GM12878 (cell line): ENCODE measurements around the gene EPOP. TPM values are rescaled to one million over a fixed set of nuclear protein-coding genes. Genes with fewer than 3 reads are reported as not detected.

Experiments
- ATAC-seq: fragments of 200-7000 bp; cut with Tn5 transposase; 3 replicates; pipeline ENCODE4 v1.9.1; 2020; ENCODE audit warnings: mild to moderate bottlenecking, moderate library complexity
- BruUV-seq: library from RNA; stranded (reverse); fragments of 400-500 nt; replicated peaks from 2 replicates; lab custom pipeline; 2021; lab: Mats Ljungman, UMichigan
- CTCF ChIA-PET: fragments of 300-600 bp; sonication (Branson Sonifier 250); formaldehyde crosslinking; extraction: SDS; loops from one replicate; lab custom pipeline; 2021; ENCODE audit warnings: inconsistent platforms; lab: Yijun Ruan, JAX
- POLR2A ChIA-PET: fragments of 350-600 bp; formaldehyde crosslinking; extraction: SDS; loops from one replicate; lab custom pipeline; 2021; ENCODE audit warnings: inconsistent platforms; lab: Charles Lee
- RAD21 ChIA-PET: fragments of 300-600 bp; sonication (Branson Sonifier 250); formaldehyde crosslinking; loops from one replicate; lab custom pipeline; 2023; ENCODE audit warnings: antibody characterized with exemption; ENCODE audit not compliant: unreplicated experiment; lab: Charles Lee
- SMC1A ChIA-PET: fragments of 300-600 bp; sonication (Branson Sonifier 250); formaldehyde crosslinking; loops from one replicate; lab custom pipeline; 2023; ENCODE audit not compliant: unreplicated experiment, uncharacterized antibody; lab: Charles Lee
- DNase-seq: peaks from one replicate; pipeline ENCODE4 v3.0.0-alpha.2; 2011; ENCODE audit warnings: low read depth, low spot score
- FAIRE-seq: peaks from 3 replicates; lab custom pipeline; 2011; peaks lifted over from hg19 to GRCh38; lab: Jason Lieb, UNC
- H2AFZ ChIP-seq: 2 replicates; pipeline ENCODE4 v1.6.0; 2011; ENCODE audit warnings: low read depth, low read length, control low read depth; ENCODE audit not compliant: control insufficient read depth
- H3K27ac ChIP-seq: 2 replicates; pipeline ENCODE4 v1.5.1; 2011; ENCODE audit warnings: control low read depth; ENCODE audit not compliant: control insufficient read depth, insufficient read depth
- H3K27me3 ChIP-seq, 2 experiments: replicated peaks in 1 of 2; 2 replicates each; pipeline versions ENCODE4 v1.6.0 to v1.6.1; 2011; ENCODE audit warnings: low read length in 1 of 2; ENCODE audit not compliant: control insufficient read depth in 2 of 2, insufficient read depth in 2 of 2
- H3K36me3 ChIP-seq, 2 experiments: 2 replicates each; pipeline ENCODE4 v1.5.1; 2011; ENCODE audit warnings: low read length in 1 of 2; ENCODE audit not compliant: control insufficient read depth in 2 of 2, insufficient read depth in 2 of 2
- H3K4me1 ChIP-seq: 2 replicates; pipeline ENCODE4 v1.6.1; 2011; ENCODE audit warnings: mild to moderate bottlenecking, low read length, moderate library complexity, mixed read lengths; ENCODE audit not compliant: control insufficient read depth, insufficient read depth
- H3K4me2 ChIP-seq: 2 replicates; pipeline ENCODE4 v1.6.0; 2011; ENCODE audit warnings: control low read depth; ENCODE audit not compliant: control insufficient read depth, insufficient read depth
- H3K4me3 ChIP-seq: fragments of 200-600 bp; sonication (generic); 2 replicates; pipeline ENCODE4 v1.5.1; 2016
- H3K79me2 ChIP-seq: 2 replicates; pipeline ENCODE4 v1.6.0; 2011; ENCODE audit warnings: low read length; ENCODE audit not compliant: control insufficient read depth, insufficient read depth
- H3K9ac ChIP-seq: 2 replicates; pipeline ENCODE4 v1.8.0; 2011; ENCODE audit warnings: low read length, control low read depth, mixed read lengths; ENCODE audit not compliant: control insufficient read depth, insufficient read depth
- H3K9me3 ChIP-seq: replicated peaks from 3 replicates; pipeline ENCODE4 v1.5.1; 2011; ENCODE audit warnings: mild to moderate bottlenecking, low read length; ENCODE audit not compliant: control insufficient read depth, insufficient read depth
- H4K20me1 ChIP-seq: 2 replicates; pipeline ENCODE4 v1.6.0; 2011; ENCODE audit not compliant: control insufficient read depth, insufficient read depth
- CBX5 ChIP-seq: sonication (generic); IDR thresholded peaks from 2 replicates; pipeline ENCODE4 v1.6.1; 2016; ENCODE audit warnings: low read depth, moderate library complexity, mild to moderate bottlenecking, inconsistent platforms
- CREB1 ChIP-seq: IDR thresholded peaks from 2 replicates; pipeline ENCODE4 v1.6.1; 2012; ENCODE audit warnings: low read depth, mild to moderate bottlenecking, inconsistent platforms
- CTCF ChIP-seq, 3 experiments: IDR thresholded peaks in 2 of 3; conservative IDR thresholded peaks in 1 of 3; 2 replicates each; pipeline ENCODE4 v1.5.1; 2011; ENCODE audit warnings: low read depth in 3 of 3, low read length in 3 of 3, mild to moderate bottlenecking in 3 of 3, control low read depth in 2 of 3, moderate library complexity in 2 of 3, inconsistent platforms in 1 of 3, mixed read lengths in 1 of 3; ENCODE audit not compliant: control insufficient read depth in 2 of 3, insufficient read depth in 1 of 3; ENCODE audit errors: extremely low read depth in 1 of 3
- EED ChIP-seq: sonication (generic); IDR thresholded peaks from 2 replicates; pipeline ENCODE4 v1.6.1; 2016; ENCODE audit warnings: antibody characterized with exemption, low read depth
- GATAD2B ChIP-seq: fragments of 450-650 bp; conservative IDR thresholded peaks from 2 replicates; pipeline ENCODE4 v1.6.1; 2017; ENCODE audit warnings: low read depth, mild to moderate bottlenecking, moderate library complexity
- HDGF ChIP-seq: fragments of 450-650 bp; IDR thresholded peaks from 2 replicates; pipeline ENCODE4 v1.6.1; 2016; ENCODE audit warnings: antibody characterized with exemption
- IKZF1 ChIP-seq: fragments of 450-650 bp; conservative IDR thresholded peaks from 2 replicates; pipeline ENCODE4 v1.6.1; 2017; ENCODE audit warnings: antibody characterized with exemption, mild to moderate bottlenecking
- MYB ChIP-seq: fragments of 150-350 bp; IDR thresholded peaks from 2 replicates; pipeline ENCODE4 v1.6.1; 2014; ENCODE audit warnings: mild to moderate bottlenecking, low read depth, low read length, borderline replicate concordance
- NR2C1 ChIP-seq: fragments of 450-650 bp; IDR thresholded peaks from 2 replicates; pipeline ENCODE4 v1.6.1; 2017; ENCODE audit warnings: antibody characterized with exemption, mild to moderate bottlenecking, moderate library complexity
- NR2F1 ChIP-seq: fragments of 450-650 bp; conservative IDR thresholded peaks from 2 replicates; pipeline ENCODE4 v1.6.1; 2017; ENCODE audit warnings: mild to moderate bottlenecking
- PML ChIP-seq: IDR thresholded peaks from 2 replicates; pipeline ENCODE4 v1.6.1; 2012; ENCODE audit warnings: low read length, inconsistent platforms
- RBBP5 ChIP-seq: fragments of 200-600 bp; sonication (generic); conservative IDR thresholded peaks from 2 replicates; pipeline ENCODE4 v1.6.1; 2016
- SMARCA5 ChIP-seq: fragments of 450-650 bp; IDR thresholded peaks from 2 replicates; pipeline ENCODE4 v1.6.1; 2017; ENCODE audit warnings: mild to moderate bottlenecking
- STAT3 ChIP-seq: IDR thresholded peaks from 2 replicates; pipeline ENCODE4 v1.6.1; 2011; ENCODE audit warnings: low read depth, low read length, improper control_type of control experiment
- SUZ12 ChIP-seq: fragments of 200-600 bp; sonication (generic); IDR thresholded peaks from one replicate; pipeline ENCODE4 v1.6.1; 2018; ENCODE audit warnings: antibody characterized with exemption, mild to moderate bottlenecking; ENCODE audit not compliant: unreplicated experiment
- ZNF384 ChIP-seq: IDR thresholded peaks from 2 replicates; pipeline ENCODE4 v1.6.1; 2012; ENCODE audit warnings: low read depth, mild to moderate bottlenecking, low read length, improper control_type of control experiment, borderline replicate concordance
- WGBS: methylation state at CpG from one replicate; pipeline ENCODE4 v1.1.6; 2016; ENCODE audit warnings: low lambda C conversion rate; ENCODE audit not compliant: insufficient replicate concordance, insufficient coverage; ENCODE audit errors: missing lambda C conversion rate; 5-methylcytosine and 5-hydroxymethylcytosine counted together
- in situ Hi-C: fragments of 300-500 bp; cut with MboI; formaldehyde crosslinking; loops from 9 replicates; pipeline ENCODE4 v1.14.3; 2018; ENCODE audit warnings: mixed read lengths
- intact Hi-C: fragments of 100-400 bp; cut with micrococcal nuclease; formaldehyde crosslinking; loops from one replicate; pipeline ENCODE4 v1.14.2; 2022; ENCODE audit not compliant: unreplicated experiment
- polyA plus RNA-seq, 11 experiments: library from polyadenylated mRNA; depleted of rRNA in 4 of 11; unstranded in 6 of 11; stranded (reverse) in 5 of 11; fragments of >200 nt; fragmentation: Nextera tagmentation in 4 of 11; fragmentation: Illumina TruSeq in 1 of 11; extraction: Ambion mirVana in 4 of 11; extraction: Trizol in 1 of 11; gene quantifications; 1 replicate in 1 of 11; 2 replicates in 10 of 11; pipeline versions ENCODE4 v1.2.1 to v1.2.3, GENCODE V29; 2011 to 2016; ENCODE audit warnings: inconsistent platforms in 2 of 11, missing spikeins in 2 of 11, low read depth in 1 of 11
- total RNA-seq, 4 experiments: library from RNA; depleted of rRNA in 3 of 4; stranded (reverse); fragments of >200 nt in 3 of 4; fragmentation: Illumina TruSeq in 1 of 4; extraction: Trizol in 1 of 4; gene quantifications; 2 replicates each; pipeline versions ENCODE4 v1.2.1 to v1.2.3, GENCODE V29; 2013 to 2021

EPOP gene
- total and polyA plus RNA-seq, 10 of the 15 experiments (the other 5 are each of a cell fraction or from before 2014, with no cell fraction given) = 0.53 to 9.0 (median 3.7) TPM

GRCh38 chr17:38676706-38677504 is 2.1 kb upstream of the EPOP start (continued):
- no peak for TF ChIP-seq NR2C1
- TF ChIP-seq ZNF384 = no peak
- no peak for TF ChIP-seq PML
- no peak for TF ChIP-seq HDGF
- no peak for TF ChIP-seq RBBP5
- TF ChIP-seq CREB1 = no peak
- TF ChIP-seq CBX5 = no peak
- TF ChIP-seq MYB = no peak
- TF ChIP-seq SUZ12 = no peak
- TF ChIP-seq, all 136 proteins: peak for 25

- peaks cover 2% of the 10 kb centered on the region; the same call in 1 of the 2 replicates for H3K79me2 ChIP-seq
- 3% methylated on average over 51 of the region's 85 CpGs for WGBS
- intact Hi-C loops (loop anchor here (2.0 to 10.0 kb wide), 4 partner anchors 19 to 319 kb away; partner anchors contain the start of gene SOCS7), in situ Hi-C loops (no loop called here)
- POLR2A ChIA-PET = no interaction called here
- peaks cover 4% of the 10 kb centered on the region; the same call in 1 of the 2 replicates for H4K20me1 ChIP-seq
- CTCF ChIA-PET = interaction anchor here (0.7 to 9.0 kb wide), 5 partner anchors 18 to 195 kb away, joined by 3 to 170 read pairs (median 5); partner anchors contain the start of gene CISD3
- SMC1A ChIA-PET = interaction anchor here (4.5 kb wide), 1 partner anchor 62 kb away, joined by 50 read pairs; no protein-coding TSS in a partner anchor
- H3K9ac ChIP-seq = peak overlapping the region; percentile 65; the same call in 1 of the 2 replicates
- no peak for FAIRE-seq
- peak overlapping the region; percentile 98 for H3K4me2 ChIP-seq
- peak overlapping the region; percentile 84 for H3K4me3 ChIP-seq
- TF ChIP-seq NR2F1 (0 out of 2 replicates have a peak, but pooled peaks have one; percentile 12), GATAD2B (peak; percentile 79), EED (peak; percentile 17; the same call in 1 of the 2 replicates), HDGF (no peak), CTCF (IDR thresholded peaks at IDR 0.05 in 2 of 3, conservative IDR thresholded peaks at IDR 0.05 in 1 of 3; ENCODE audit: control insufficient read depth in 2 of 3, extremely low read depth in 1 of 3, insufficient read depth in 1 of 3, low read depth in 3 of 3, low read length in 3 of 3) (peak in 2 of 3 experiments; percentile 13 to 20; a peak in 3 of 6 replicates), IKZF1 (peak; percentile 52), SMARCA5 (0 out of 2 replicates have a peak, but pooled peaks have one; percentile 26), STAT3 (no peak)
- TF ChIP-seq, all 136 proteins: peak for 6
- Histone ChIP-seq H3K9me3 (no peaks in the 10 kb centered on the region), H3K36me3 (no peaks in the 10 kb centered on the region), H3K4me1 (peaks cover 34% of the 10 kb centered on the region), H3K27me3 (peaks cover 11 to 15% of the 10 kb centered on the region in 2 experiments; a peak in 3 of 4 replicates), H3K27ac (no peak overlapping the region), H2AFZ (peak overlapping the region; percentile 6)
- BruUV-seq = TSS peak; percentile 80
- ATAC-seq (peak; percentile 15), DNase-seq (no peak)
- RAD21 ChIA-PET = interaction anchor here (4.1 kb wide), 1 partner anchor 57 kb away, joined by 32 read pairs; the partner anchor contains the start of gene CISD3
These were observed 576 bp downstream of the EPOP start for GRCh38 chr17:38674014-38674748.
